DMS79 (cell line): ENCODE measurements around the gene KRTAP12-1.
"Not testable (repeated sequence)": the region's sequence is repeated elsewhere in the genome, so short reads cannot be mapped to it uniquely, and the experiment has no call there.

Experiments used
- DNase-seq: peaks from one replicate; lab custom pipeline; 2025; lab: John Stamatoyannopoulos, UW

Gene KRTAP12-1

GRCh38 chr21:44697811-44698734, 16.1 kb upstream of the KRTAP12-1 start:
- no peak for DNase-seq

DNA sequence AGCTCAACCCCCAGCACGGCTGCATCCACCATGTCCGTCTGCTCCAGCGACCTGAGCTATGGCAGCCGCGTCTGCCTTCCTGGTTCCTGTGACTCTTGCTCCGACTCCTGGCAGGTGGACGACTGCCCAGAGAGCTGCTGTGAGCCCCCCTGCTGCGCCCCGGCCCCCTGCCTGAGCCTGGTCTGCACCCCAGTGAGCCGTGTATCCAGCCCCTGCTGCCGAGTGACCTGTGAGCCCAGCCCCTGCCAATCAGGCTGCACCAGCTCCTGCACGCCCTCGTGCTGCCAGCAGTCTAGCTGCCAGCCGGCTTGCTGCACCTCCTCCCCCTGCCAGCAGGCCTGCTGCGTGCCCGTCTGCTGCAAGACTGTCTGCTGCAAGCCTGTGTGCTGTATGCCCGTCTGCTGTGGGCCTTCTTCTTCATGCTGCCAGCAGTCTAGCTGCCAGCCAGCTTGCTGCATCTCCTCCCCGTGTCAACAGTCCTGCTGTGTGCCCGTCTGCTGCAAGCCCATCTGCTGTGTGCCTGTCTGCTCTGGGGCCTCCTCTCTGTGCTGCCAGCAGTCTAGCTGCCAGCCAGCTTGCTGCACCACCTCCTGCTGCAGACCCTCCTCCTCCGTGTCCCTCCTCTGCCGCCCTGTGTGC, 15.3 kb upstream of the KRTAP12-1 start, which contains the start of gene KRTAP10-12:
Gene KRTAP10-12 (plus strand): TSS at position 1 of the 639 bp plus-strand sequence. CDS start 30 bp downstream, at position 31.
- not testable (repeated sequence) for DNase-seq

- no peak for DNase-seq
These were observed 14.6 kb upstream of the KRTAP12-1 start for GRCh38 chr21:44696572-44696971.

DNA sequence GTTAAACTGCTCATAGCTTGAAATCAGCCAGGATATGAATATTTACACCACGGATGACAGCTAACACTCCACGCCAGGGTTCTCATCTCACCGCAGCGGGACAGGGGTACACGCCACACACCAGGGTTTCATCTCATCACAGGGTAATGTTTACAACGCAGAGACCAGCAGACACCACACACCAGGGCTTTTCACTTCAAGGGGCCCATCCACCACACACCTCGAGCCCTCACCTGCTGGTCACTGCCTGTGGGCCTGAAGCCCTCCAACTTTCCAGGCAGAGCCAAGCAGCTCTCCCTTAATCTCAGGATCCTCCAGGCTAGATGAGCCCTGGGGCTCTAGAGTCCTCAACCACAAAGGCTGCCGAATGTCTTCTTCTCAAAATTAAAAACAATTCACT, 13.7 kb upstream of the KRTAP12-1 start:
- no peak for DNase-seq

GRCh38 chr21:44695184-44695583, 13.2 kb upstream of the KRTAP12-1 start:
- no peak for DNase-seq

DNA sequence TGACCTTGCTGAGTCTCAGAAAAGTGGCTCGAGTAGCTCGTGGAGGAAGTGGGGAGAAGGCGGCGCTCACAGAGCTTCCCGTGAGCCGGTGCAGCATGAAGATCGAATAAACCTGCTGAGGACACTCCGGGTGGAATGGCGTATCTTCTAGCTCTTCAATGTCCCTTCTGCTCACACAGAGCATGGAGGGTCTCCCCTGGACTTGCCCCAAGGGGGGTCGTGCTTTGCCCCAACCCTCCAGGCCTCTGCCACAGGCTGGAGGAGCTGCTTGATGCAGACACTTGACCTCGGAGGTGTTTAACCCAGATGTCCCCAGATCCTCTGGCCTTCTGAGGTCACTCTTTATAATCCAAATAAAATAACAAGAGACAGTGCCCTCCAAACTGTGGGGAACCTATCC, 12.8 kb upstream of the KRTAP12-1 start:
- no peak for DNase-seq

DNA sequence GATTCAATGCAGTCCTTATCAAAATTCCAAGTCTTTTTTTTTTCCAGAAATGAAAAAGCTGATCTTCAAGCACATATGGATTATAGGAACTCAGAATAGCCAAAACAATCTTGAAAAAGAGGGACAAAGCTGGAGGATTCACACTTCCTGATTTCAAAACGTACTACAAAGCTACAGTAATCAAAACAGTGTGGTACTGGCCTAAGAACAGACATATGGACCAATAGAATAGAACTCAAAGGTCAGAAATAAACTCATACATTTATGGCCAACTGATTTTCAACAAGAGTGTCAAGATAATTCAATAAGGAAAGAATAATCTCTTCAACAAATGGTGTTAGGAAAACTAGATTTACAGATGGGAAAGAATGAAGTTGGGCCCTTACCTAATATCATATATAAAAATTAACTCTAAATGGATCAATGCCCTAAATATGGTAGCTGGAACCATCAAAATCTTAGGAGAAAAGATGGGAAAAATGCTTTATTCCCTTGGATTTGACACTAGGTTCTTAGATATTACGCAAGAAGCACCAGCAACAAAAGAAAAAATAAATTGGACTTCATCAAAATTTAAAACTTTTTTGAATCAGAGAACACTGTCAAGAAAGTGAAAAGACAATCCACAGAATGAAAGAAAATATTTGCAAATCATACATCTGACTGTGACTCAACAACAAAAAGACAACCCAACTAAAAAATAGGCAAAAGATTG, 11.0 kb upstream of the KRTAP12-1 start:
- DNase-seq, result no peak

GRCh38 chr21:44691686-44692085, 9.7 kb upstream of the KRTAP12-1 start:
- no peak for DNase-seq

- DNase-seq, result not testable (repeated sequence)
These were observed 7.8 kb upstream of the KRTAP12-1 start for GRCh38 chr21:44689740-44690139.

DNA sequence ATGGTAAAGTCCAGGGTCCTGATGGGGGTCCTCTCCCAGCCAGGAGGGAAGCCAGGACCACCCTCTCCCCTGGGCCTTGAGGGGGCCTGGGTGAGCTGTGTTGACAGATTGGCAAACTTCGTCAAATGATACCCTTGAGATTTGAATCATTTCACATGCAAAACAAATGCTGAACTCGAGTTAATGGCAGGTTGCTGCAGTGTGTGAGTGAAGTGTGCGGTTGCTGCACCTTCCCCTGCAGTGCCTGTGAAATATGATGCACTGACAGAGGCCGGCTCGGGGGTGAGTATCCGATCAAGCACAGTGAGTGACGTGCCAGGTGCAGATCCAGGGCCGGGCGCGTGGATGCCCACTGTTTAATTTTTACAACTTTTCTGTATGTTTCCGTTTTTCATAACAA, 5.7 kb upstream of the KRTAP12-1 start:
- peak; percentile 38 for DNase-seq

DNA sequence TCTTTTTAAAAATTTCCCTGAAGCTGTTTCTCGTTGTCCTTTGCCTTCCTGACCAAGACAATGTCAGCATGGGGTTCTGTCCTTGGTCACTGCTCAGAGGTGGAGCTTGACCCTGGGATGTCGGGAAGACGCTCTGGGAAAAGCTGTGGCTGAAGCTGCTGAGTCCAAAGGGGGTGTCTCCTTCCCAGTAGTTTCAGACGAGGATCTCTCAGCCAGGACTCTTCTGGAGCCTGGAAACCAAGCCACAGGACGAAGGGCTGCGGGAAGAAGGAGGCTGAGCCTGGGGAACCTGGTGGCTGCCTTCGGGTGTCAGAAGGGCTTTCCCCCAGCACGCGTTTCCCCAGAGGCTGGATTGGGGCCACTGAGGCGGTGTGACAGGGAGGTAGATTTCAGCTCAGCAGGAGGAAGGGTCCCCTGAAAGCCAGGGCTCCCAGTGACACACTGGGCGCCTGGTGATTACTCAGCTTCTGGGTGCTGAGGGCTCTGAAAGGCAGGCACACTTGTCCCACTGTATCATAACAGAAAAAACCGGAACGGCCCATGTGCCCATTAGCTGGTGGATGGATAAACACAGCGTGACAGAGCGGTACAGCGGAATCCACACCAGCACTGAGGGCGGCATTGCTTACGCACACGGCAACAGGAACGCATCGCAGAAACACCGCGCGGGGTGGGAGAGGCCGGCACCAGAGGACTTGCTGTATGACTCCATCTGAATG, 5.0 kb upstream of the KRTAP12-1 start:
- no peak for DNase-seq

DNA sequence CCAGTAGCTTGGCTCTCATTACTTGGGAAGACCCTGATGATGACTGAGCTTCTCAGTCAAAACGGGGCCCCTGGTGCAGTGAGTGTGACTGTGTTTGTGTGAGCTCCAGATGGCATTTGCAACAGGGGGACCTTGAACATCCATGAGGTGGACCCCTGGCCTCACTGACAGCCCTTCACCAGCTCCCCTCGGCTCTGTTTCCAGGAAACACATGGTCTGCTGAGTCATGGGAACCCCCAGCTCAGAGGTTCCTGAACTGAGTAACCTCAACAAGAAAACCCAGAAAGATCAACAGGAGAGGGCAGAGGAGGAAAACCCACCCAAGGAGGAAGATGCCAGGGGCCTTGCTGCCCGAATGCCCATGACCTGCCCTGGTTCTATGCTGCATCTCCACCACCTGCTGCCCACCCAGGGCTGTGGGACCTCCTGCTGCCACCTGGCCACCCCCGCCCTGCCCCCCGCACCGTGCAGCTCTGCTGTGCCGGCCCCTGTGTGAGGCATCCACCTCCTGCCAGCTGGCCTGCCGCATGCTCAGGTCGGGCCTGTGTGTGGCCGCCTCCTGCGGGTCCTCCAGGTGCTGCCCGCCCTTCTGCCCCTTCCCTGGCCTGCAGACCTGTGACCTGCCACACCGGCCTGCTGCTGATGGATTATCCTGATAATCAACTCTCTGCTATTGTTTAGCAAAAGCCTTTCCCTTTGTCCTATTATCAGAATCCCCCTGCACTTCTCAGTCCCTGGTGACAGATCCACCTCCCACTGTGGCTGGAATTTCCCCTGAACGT, 4.2 kb upstream of the KRTAP12-1 start:
- no peak for DNase-seq

GRCh38 chr21:44685050-44685449, 3.1 kb upstream of the KRTAP12-1 start:
- not testable (repeated sequence) for DNase-seq

DNA sequence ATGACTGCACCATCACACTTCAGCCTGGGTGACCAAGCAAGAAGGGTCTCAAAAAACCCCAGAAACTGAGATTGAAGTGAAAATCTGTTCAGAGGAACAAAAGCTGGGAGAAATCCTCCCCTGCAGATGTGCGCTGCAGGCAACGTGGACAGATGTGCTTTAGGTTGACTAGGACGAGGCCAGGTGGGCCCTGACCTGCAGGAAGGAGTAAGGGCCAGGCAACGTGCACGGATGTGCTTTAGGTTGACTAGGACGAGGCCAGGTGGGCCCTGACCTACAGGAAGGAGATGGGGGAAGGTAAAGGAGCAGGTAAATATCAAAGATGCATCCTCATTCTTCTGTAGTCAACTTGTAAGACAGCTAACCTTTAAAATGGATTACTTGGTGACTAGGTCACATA, 2.5 kb upstream of the KRTAP12-1 start:
- no peak for DNase-seq

- no peak for DNase-seq
These were observed 2.1 kb upstream of the KRTAP12-1 start for GRCh38 chr21:44684077-44684476.

DNA sequence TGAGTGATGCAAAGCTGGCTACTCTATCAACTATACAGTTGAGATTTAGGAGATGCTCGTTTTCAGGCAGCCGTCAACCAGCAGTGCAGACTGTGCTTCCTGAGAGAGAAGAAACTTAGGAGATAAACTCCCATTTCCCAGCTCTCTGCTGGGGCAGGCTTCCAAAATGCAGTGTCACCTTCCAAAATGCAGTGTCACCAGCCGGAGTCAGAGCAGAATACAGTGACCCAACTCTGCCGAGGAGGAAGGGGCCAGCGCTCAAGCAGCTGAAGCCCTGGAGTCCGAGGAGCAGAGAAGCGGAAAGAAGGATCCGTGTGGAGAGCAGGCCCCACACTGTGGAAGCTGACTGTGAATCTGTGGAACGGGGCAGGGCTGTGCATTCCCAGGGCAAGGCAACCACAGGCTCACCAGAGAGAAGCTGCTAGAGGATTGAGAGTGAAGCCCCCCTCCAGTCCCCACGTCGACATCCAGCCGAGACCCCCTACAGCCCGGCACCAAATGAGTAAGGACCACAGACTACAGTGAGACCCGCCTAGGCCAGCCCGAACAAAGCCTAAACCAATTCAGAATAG, 703 bp upstream of the KRTAP12-1 start:
- DNase-seq, result no peak

- DNase-seq, result no peak
These were observed 811 bp downstream of the KRTAP12-1 start for GRCh38 chr21:44681152-44681551.

DNA sequence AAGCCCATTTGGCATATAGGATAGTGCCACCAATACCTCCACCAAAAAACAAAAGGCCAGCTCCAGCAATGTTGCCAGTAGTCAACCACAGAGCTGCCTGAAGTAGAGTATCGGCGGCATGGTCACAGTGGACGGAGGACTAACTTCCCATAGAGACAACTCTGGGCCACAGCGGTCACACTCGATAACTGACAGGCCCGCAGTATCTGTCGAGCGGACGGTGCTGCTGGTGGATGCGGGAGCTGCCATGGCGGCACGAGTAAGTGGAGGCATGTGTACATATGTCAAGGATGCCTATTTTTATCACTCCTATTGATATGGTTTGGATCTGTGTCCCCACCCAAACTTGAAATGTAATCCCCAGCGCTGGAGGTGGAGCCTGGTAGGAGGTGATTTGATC, 4.1 kb downstream of the KRTAP12-1 start:
- DNase-seq, result no peak

DNA sequence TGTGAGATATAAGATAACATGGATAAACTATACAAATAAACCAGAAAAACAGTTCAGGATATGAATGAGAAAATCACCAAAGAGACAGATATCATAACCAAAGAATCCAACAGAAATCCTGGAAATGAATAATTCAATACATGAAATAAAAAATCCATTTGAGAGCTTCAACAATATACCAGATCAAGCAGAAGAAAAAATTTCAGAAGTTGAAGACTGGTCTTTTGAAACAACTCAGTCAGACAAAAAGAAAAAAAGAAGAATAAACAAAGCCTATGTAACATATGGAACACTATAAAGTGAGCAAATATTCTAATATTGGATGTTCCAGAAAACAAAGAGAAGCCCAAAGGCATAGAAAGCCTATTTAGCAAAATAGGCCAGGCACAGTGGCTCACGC, 10.1 kb downstream of the KRTAP12-1 start:
- DNase-seq, result no peak

GRCh38 chr21:44670642-44671432, 11.1 kb downstream of the KRTAP12-1 start:
- no peak for DNase-seq
